ENCODE results near the gene DHPS.

DNA sequence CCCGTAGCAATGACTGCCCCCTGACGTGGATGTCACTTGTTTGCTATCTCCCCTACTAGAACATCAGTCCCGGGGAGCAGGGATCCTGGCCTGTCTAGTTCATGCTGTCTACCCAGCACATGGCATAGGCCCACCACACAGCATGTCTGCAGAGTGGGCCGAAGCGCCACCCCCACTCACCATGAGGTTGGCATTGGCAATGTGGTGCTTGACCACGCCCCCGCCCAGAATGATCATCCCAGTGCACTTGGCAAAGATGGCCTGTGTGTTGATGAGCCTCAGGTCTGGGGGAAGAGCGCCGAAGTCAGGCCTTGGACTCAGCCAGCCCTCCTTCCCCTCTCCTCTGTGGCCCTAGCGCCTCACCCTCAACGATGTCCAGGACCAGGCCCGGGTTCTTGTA lies 4.8 kb downstream of the DHPS start:
- TF ChIP-seq EZH2phosphoT487 (IDR thresholded peaks at IDR 0.05; ENCODE audit: insufficient read depth, low read depth): no peak
- TF ChIP-seq EZH2 (IDR thresholded peaks at IDR 0.05; ENCODE audit: insufficient read depth, poor library complexity, severe bottlenecking): no peak
